ENCODE results near the gene STIM2. TPM values are rescaled to one million over a fixed set of nuclear protein-coding genes. Genes with fewer than 3 reads are reported as not detected.

STIM2 gene
- total and polyA plus RNA-seq, 2 donors (not counting 1 experiment from before 2014, with no cell fraction given): 48.6 to 96.0 TPM

DNA sequence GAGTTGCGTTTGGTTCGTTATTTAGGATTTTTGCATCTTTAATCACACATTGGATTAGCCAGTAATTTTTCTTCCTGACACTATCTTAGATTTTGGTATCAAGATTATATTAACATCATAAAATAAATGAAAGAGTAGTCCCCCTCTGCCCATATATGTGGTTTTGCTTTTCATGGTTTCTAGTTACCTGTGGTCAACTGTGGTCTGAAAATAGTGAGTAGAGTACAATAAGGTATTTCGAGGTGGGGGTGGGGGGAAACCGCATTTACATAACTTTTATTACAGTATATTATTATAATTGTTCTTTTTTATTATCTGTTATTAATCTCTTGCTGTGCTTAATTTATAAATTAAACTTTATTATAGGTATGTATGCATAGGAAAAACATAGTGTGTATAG is 152.4 kb downstream of the STIM2 start:
- Mint-ChIP-seq H3K27ac (no peak overlapping the region), H3K27me3 (no peaks in the 10 kb centered on the region), H3K4me1 (peaks cover 6% of the 10 kb centered on the region), H3K9me3 (ENCODE audit: insufficient read depth) (no peaks in the 10 kb centered on the region), H3K4me3 (no peak overlapping the region)
- ChIA-PET POLR2A (no interaction called here), CTCF (no interaction called here)
- DNase-seq (no peak), ATAC-seq (ENCODE audit: low read depth) (no peak)
- TF ChIP-seq, protein P1, sequence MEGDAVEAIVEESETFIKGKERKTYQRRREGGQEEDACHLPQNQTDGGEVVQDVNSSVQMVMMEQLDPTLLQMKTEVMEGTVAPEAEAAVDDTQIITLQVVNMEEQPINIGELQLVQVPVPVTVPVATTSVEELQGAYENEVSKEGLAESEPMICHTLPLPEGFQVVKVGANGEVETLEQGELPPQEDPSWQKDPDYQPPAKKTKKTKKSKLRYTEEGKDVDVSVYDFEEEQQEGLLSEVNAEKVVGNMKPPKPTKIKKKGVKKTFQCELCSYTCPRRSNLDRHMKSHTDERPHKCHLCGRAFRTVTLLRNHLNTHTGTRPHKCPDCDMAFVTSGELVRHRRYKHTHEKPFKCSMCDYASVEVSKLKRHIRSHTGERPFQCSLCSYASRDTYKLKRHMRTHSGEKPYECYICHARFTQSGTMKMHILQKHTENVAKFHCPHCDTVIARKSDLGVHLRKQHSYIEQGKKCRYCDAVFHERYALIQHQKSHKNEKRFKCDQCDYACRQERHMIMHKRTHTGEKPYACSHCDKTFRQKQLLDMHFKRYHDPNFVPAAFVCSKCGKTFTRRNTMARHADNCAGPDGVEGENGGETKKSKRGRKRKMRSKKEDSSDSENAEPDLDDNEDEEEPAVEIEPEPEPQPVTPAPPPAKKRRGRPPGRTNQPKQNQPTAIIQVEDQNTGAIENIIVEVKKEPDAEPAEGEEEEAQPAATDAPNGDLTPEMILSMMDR (IDR thresholded peaks at IDR 0.05): no peak
- no peak for TF ChIP-seq EZH2 (IDR thresholded peaks at IDR 0.05; ENCODE audit: borderline replicate concordance, insufficient read depth, low read depth, low read length, poor library complexity, severe bottlenecking)
- intact Hi-C loops (cut with micrococcal nuclease): loop anchor here (5.0 kb wide), 5 partner anchors 76 to 931 kb away; no protein-coding TSS in a partner anchor
- Histone ChIP-seq H3K4me1 (ENCODE audit: control insufficient read depth in 2 of 2, insufficient read depth in 2 of 2, low read length in 2 of 2) (no peaks in the 10 kb centered on the region), H3K9ac (ENCODE audit: low read length) (no peak overlapping the region), H3K4me2 (replicated peaks; ENCODE audit: low read depth, low read length, poor library complexity, severe bottlenecking) (no peak overlapping the region), H3K79me2 (ENCODE audit: control insufficient read depth, insufficient read depth, low read length) (peaks cover 8% of the 10 kb centered on the region), H2AFZ (ENCODE audit: insufficient read depth, low read depth, low read length, poor library complexity, severe bottlenecking) (no peak overlapping the region), H4K20me1 (ENCODE audit: control insufficient read depth, insufficient read depth, low read length, poor library complexity, severe bottlenecking) (peaks cover 31% of the 10 kb centered on the region), H3K4me3 (ENCODE audit: control extremely low read depth in 1 of 5, extremely low read depth in 1 of 5, insufficient read depth in 1 of 5, low read depth in 2 of 5, low read length in 4 of 5) (no peak overlapping the region), H3K27ac (ENCODE audit: low read length in 2 of 2) (no peak overlapping the region), H3K36me3 (replicated peaks in 1 of 2; ENCODE audit: control extremely low read depth in 1 of 2, control insufficient read depth in 1 of 2, extremely low read depth in 1 of 2, insufficient read depth in 2 of 2, low read length in 1 of 2) (peaks cover 5 to 31% of the 10 kb centered on the region in 2 experiments), H3K27me3 (replicated peaks in 1 of 4; ENCODE audit: control extremely low read depth in 1 of 4, control insufficient read depth in 3 of 4, insufficient read depth in 4 of 4, low read length in 3 of 4) (no peaks in the 10 kb centered on the region), H3K9me3 (ENCODE audit: control extremely low read depth in 1 of 3, control insufficient read depth in 2 of 3, insufficient read depth in 1 of 3, low read length in 2 of 3) (peaks cover 0 to 2% (median 0%) of the 10 kb centered on the region in 3 donors)
- WGBS (ENCODE audit: insufficient coverage): no CpG with 5 or more reads among the region's 4 CpGs

DNA sequence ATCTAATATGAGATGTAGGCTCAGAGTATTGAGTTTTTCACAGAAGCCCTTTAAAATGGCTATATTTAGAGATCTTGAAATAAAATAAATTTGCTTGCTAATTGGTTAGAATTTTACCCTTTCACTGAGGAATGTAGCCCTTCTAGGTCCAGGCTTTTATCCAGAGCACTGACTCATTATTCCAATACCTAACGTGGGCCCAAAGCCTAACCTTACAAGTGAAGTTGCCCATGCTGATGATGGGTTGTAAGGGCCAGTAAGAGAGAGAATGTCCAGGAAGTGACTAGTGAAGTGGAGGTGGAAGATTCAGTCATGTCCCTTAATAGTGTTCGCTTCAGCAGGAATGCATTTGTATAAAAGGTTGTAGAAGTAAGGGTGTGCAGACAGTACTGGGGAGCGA is 155.9 kb downstream of the STIM2 start:
- Histone ChIP-seq H3K9ac (ENCODE audit: low read length) (no peak overlapping the region), H3K4me3 (ENCODE audit: control extremely low read depth in 1 of 5, extremely low read depth in 1 of 5, insufficient read depth in 1 of 5, low read depth in 2 of 5, low read length in 4 of 5) (no peak overlapping the region), H3K27ac (ENCODE audit: low read length in 2 of 2) (no peak overlapping the region), H3K36me3 (replicated peaks in 1 of 2; ENCODE audit: control extremely low read depth in 1 of 2, control insufficient read depth in 1 of 2, extremely low read depth in 1 of 2, insufficient read depth in 2 of 2, low read length in 1 of 2) (peaks cover 14 to 45% of the 10 kb centered on the region in 2 experiments), H3K4me2 (replicated peaks; ENCODE audit: low read depth, low read length, poor library complexity, severe bottlenecking) (no peak overlapping the region), H3K9me3 (ENCODE audit: control extremely low read depth in 1 of 3, control insufficient read depth in 2 of 3, insufficient read depth in 1 of 3, low read length in 2 of 3) (peaks cover 0 to 2% (median 0%) of the 10 kb centered on the region in 3 donors), H2AFZ (ENCODE audit: insufficient read depth, low read depth, low read length, poor library complexity, severe bottlenecking) (no peak overlapping the region), H3K4me1 (ENCODE audit: control insufficient read depth in 2 of 2, insufficient read depth in 2 of 2, low read length in 2 of 2) (no peaks in the 10 kb centered on the region), H3K27me3 (replicated peaks in 1 of 4; ENCODE audit: control extremely low read depth in 1 of 4, control insufficient read depth in 3 of 4, insufficient read depth in 4 of 4, low read length in 3 of 4) (no peaks in the 10 kb centered on the region), H4K20me1 (ENCODE audit: control insufficient read depth, insufficient read depth, low read length, poor library complexity, severe bottlenecking) (peaks cover 26% of the 10 kb centered on the region), H3K79me2 (ENCODE audit: control insufficient read depth, insufficient read depth, low read length) (peaks cover 8% of the 10 kb centered on the region)
- CTCF ChIA-PET: no interaction called here
- intact Hi-C loops (cut with micrococcal nuclease): no loop called here
- H3K9me3 Mint-ChIP-seq (ENCODE audit: insufficient read depth): no peaks in the 10 kb centered on the region
- H3K27ac Mint-ChIP-seq: no peak overlapping the region
- DNase-seq: no peak
- H3K27me3 Mint-ChIP-seq: no peaks in the 10 kb centered on the region
- H3K4me1 Mint-ChIP-seq: peaks cover 3% of the 10 kb centered on the region
- no peak for ATAC-seq (ENCODE audit: low read depth)
- no peak overlapping the region for H3K4me3 Mint-ChIP-seq
- 91% methylated on average over 2 of the region's 3 CpGs for WGBS (ENCODE audit: insufficient coverage)
- POLR2A ChIA-PET: no interaction called here
- TF ChIP-seq, protein P1 (IDR thresholded peaks at IDR 0.05): no peak
- TF ChIP-seq EZH2 (IDR thresholded peaks at IDR 0.05; ENCODE audit: borderline replicate concordance, insufficient read depth, low read depth, low read length, poor library complexity, severe bottlenecking): no peak

All from B cell (primary cell).